ENCODE data around the gene SUPT20HL1. TPM values are rescaled to one million over a fixed set of nuclear protein-coding genes. Genes with fewer than 3 reads are reported as not detected.

SUPT20HL1 gene
- total and polyA plus RNA-seq, 4 donors = not detected

DNA sequence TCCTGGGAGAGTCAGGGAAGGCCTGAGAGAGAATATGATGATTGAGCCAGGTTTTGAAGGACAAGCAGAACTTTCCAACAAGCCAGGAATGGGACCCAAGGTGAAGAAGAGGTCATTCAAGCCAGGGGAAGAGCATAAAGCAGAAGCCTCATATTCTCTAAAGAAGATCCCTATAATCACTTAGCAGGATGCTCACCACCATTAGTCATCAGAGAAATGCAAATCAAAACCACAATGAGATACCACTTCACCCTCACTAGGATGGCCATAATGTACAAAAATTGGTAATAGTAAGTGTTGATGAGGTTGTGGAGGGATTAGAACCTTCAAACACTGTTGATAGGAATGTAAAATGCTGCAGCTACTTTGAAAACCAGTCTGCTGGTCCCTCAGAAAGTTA is 20.5 kb upstream of the SUPT20HL1 start:
- Histone ChIP-seq H3K36me3 (ENCODE audit: control insufficient read depth in 4 of 4, insufficient read depth in 4 of 4, low read length in 4 of 4) (no peaks in the 10 kb centered on the region), H3K27me3 (ENCODE audit: control insufficient read depth in 3 of 3, insufficient read depth in 3 of 3, low read length in 2 of 3) (peaks cover 0 to 39% (median 22%) of the 10 kb centered on the region in 3 donors), H3K27ac (ENCODE audit: low read depth in 1 of 2, low read length in 1 of 2) (no peak overlapping the region), H3K9me3 (ENCODE audit: control insufficient read depth in 4 of 4, insufficient read depth in 3 of 4, low read length in 3 of 4) (no peaks in the 10 kb centered on the region), H3K4me3 (no peak overlapping the region), H3K9ac (ENCODE audit: insufficient read depth in 1 of 2, low read length in 2 of 2) (no peak overlapping the region), H3K4me1 (ENCODE audit: control insufficient read depth in 5 of 5, insufficient read depth in 5 of 5, low read length in 5 of 5) (no peaks in the 10 kb centered on the region)
- ATAC-seq (ENCODE audit: insufficient read depth, low FRiP score) = no peak
- TF ChIP-seq, protein P1, sequence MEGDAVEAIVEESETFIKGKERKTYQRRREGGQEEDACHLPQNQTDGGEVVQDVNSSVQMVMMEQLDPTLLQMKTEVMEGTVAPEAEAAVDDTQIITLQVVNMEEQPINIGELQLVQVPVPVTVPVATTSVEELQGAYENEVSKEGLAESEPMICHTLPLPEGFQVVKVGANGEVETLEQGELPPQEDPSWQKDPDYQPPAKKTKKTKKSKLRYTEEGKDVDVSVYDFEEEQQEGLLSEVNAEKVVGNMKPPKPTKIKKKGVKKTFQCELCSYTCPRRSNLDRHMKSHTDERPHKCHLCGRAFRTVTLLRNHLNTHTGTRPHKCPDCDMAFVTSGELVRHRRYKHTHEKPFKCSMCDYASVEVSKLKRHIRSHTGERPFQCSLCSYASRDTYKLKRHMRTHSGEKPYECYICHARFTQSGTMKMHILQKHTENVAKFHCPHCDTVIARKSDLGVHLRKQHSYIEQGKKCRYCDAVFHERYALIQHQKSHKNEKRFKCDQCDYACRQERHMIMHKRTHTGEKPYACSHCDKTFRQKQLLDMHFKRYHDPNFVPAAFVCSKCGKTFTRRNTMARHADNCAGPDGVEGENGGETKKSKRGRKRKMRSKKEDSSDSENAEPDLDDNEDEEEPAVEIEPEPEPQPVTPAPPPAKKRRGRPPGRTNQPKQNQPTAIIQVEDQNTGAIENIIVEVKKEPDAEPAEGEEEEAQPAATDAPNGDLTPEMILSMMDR (IDR thresholded peaks at IDR 0.05; ENCODE audit: control extremely low read depth, extremely low read depth) = no peak
- no peak for DNase-seq

GRCh38 chrX:24340501-24340900 is 19.9 kb upstream of the SUPT20HL1 start:
- no peak overlapping the region for H3K9ac ChIP-seq (ENCODE audit: insufficient read depth in 1 of 2, low read length in 2 of 2)

GRCh38 chrX:24341795-24342194 is 18.6 kb upstream of the SUPT20HL1 start:
- H3K9ac ChIP-seq (ENCODE audit: insufficient read depth in 1 of 2, low read length in 2 of 2) = no peak overlapping the region
- no peak for DNase-seq

More at GRCh38 chrX:24340501-24340900, 19.9 kb upstream of the SUPT20HL1 start:
- TF ChIP-seq, protein P1 (IDR thresholded peaks at IDR 0.05; ENCODE audit: control extremely low read depth, extremely low read depth) = no peak
- Histone ChIP-seq H3K36me3 (ENCODE audit: control insufficient read depth in 4 of 4, insufficient read depth in 4 of 4, low read length in 4 of 4) (no peaks in the 10 kb centered on the region), H3K27ac (ENCODE audit: low read depth in 1 of 2, low read length in 1 of 2) (no peak overlapping the region), H3K9me3 (ENCODE audit: control insufficient read depth in 4 of 4, insufficient read depth in 3 of 4, low read length in 3 of 4) (no peaks in the 10 kb centered on the region), H3K4me1 (ENCODE audit: control insufficient read depth in 5 of 5, insufficient read depth in 5 of 5, low read length in 5 of 5) (no peaks in the 10 kb centered on the region), H3K4me3 (no peak overlapping the region), H3K27me3 (ENCODE audit: control insufficient read depth in 3 of 3, insufficient read depth in 3 of 3, low read length in 2 of 3) (peaks cover 0 to 44% (median 19%) of the 10 kb centered on the region in 3 donors)
- DNase-seq (no peak), ATAC-seq (ENCODE audit: insufficient read depth, low FRiP score) (no peak)
- WGBS, 2 donors = 88 to 98% methylated on average over 2 of the region's 2 CpGs

More at GRCh38 chrX:24341795-24342194, 18.6 kb upstream of the SUPT20HL1 start:
- WGBS, 2 donors = 76 to 81% methylated on average over 1 of the region's 1 CpG
- Histone ChIP-seq H3K4me3 (no peak overlapping the region), H3K4me1 (ENCODE audit: control insufficient read depth in 5 of 5, insufficient read depth in 5 of 5, low read length in 5 of 5) (no peaks in the 10 kb centered on the region), H3K9me3 (ENCODE audit: control insufficient read depth in 4 of 4, insufficient read depth in 3 of 4, low read length in 3 of 4) (no peaks in the 10 kb centered on the region), H3K36me3 (ENCODE audit: control insufficient read depth in 4 of 4, insufficient read depth in 4 of 4, low read length in 4 of 4) (no peaks in the 10 kb centered on the region), H3K27ac (ENCODE audit: low read depth in 1 of 2, low read length in 1 of 2) (no peak overlapping the region), H3K27me3 (ENCODE audit: control insufficient read depth in 3 of 3, insufficient read depth in 3 of 3, low read length in 2 of 3) (peaks cover 0 to 52% (median 16%) of the 10 kb centered on the region in 3 donors)
- ATAC-seq (ENCODE audit: insufficient read depth, low FRiP score) = no peak
- TF ChIP-seq, protein P1 (IDR thresholded peaks at IDR 0.05; ENCODE audit: control extremely low read depth, extremely low read depth) = no peak
